HG02840 (cell line): Measurements from ENCODE around the gene KRTAP10-10.
"Not testable (repeated sequence)": the region's sequence is repeated elsewhere in the genome, so short reads cannot be mapped to it uniquely, and the experiment has no call there.

ENCODE experiments used
- ATAC-seq: cut with Tn5 transposase; IDR thresholded peaks from one replicate; pipeline ENCODE4 v1.9.1; 2021; ENCODE audit warnings: mild to moderate bottlenecking, moderate library complexity, moderate number of reproducible peaks; ENCODE audit not compliant: unreplicated experiment, low FRiP score

KRTAP10-10 gene

GRCh38 chr21:44637018-44637850 is at the start of gene KRTAP10-10:
Gene KRTAP10-10, plus strand, starts transcription at chr21:44637356. Its CDS starts 62 bp downstream, at chr21:44637418.
- ATAC-seq, result no peak

GRCh38 chr21:44589094-44589493 is 48.1 kb upstream of the KRTAP10-10 start:
- no peak for ATAC-seq

- ATAC-seq, result no peak
Observed at GRCh38 chr21:44589586-44590305, 47.4 kb upstream of the KRTAP10-10 start.

- no peak for ATAC-seq
Observed at GRCh38 chr21:44590311-44590721, 46.8 kb upstream of the KRTAP10-10 start.

- ATAC-seq, result not testable (repeated sequence)
Observed at GRCh38 chr21:44590897-44591800, 46.0 kb upstream of the KRTAP10-10 start.

- ATAC-seq, result not testable (repeated sequence)
Observed at GRCh38 chr21:44591801-44592130, 45.4 kb upstream of the KRTAP10-10 start.

GRCh38 chr21:44592446-44593311 is 44.5 kb upstream of the KRTAP10-10 start, which contains the start of gene KRTAP10-6:
Gene KRTAP10-6, minus strand, starts transcription at chr21:44592505. Its CDS starts 21 bp downstream, at chr21:44592484.
- no peak for ATAC-seq

GRCh38 chr21:44593598-44594405 is 43.4 kb upstream of the KRTAP10-10 start:
- ATAC-seq, result no peak

GRCh38 chr21:44594406-44594916 is 42.7 kb upstream of the KRTAP10-10 start:
- ATAC-seq, result no peak

- ATAC-seq, result no peak
Observed at GRCh38 chr21:44595524-44595923, 41.6 kb upstream of the KRTAP10-10 start.

GRCh38 chr21:44596068-44596725 is 41.0 kb upstream of the KRTAP10-10 start:
- ATAC-seq, result no peak

- no peak for ATAC-seq
Observed at GRCh38 chr21:44598061-44598460, 39.1 kb upstream of the KRTAP10-10 start.

GRCh38 chr21:44599264-44600029 is 37.7 kb upstream of the KRTAP10-10 start:
- no peak for ATAC-seq

GRCh38 chr21:44600118-44600978 is 36.8 kb upstream of the KRTAP10-10 start, which contains the start of gene KRTAP10-7:
Gene KRTAP10-7, plus strand, starts transcription at chr21:44600597. Its CDS starts 25 bp downstream, at chr21:44600622.
- not testable (repeated sequence) for ATAC-seq

GRCh38 chr21:44601091-44601490 is 36.1 kb upstream of the KRTAP10-10 start:
- not testable (repeated sequence) for ATAC-seq
